ENCODE data around the gene MRPL47.

Gene MRPL47

DNA sequence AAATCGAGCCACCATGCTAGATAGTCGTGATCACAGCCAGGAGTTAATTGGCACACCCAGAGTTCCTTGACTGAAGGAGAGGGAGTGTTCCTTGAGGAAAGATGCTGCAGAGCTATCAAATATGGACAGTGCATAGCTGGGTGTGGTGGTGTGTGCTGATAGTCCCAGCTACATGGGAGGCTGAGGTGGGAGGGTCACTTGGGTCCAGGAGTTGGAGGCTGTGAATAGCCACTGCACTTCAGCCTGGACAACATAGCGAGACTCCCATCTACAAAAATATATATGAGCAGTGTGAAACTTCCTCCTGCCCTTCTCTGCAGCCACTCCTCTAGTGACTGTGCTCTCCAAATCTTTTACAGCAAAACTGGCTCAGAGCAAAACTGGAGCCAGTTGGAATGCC lies 38.4 kb upstream of the MRPL47 start:
- H3K4me3 ChIP-seq (ENCODE audit: low read length) = no peak overlapping the region
- DNase-seq (ENCODE audit: low read depth) = no peak
- TF ChIP-seq CTCF (conservative IDR thresholded peaks at IDR 0.05; ENCODE audit: low read length) = no peak

GRCh38 chr3:179640469-179640868 lies 36.0 kb upstream of the MRPL47 start:
- DNase-seq (ENCODE audit: low read depth) = no peak
- TF ChIP-seq CTCF (conservative IDR thresholded peaks at IDR 0.05; ENCODE audit: low read length) = no peak
- H3K4me3 ChIP-seq (ENCODE audit: low read length) = no peak overlapping the region

- DNase-seq (ENCODE audit: low read depth) = no peak
- TF ChIP-seq CTCF (conservative IDR thresholded peaks at IDR 0.05; ENCODE audit: low read length) = no peak
- H3K4me3 ChIP-seq (ENCODE audit: low read length) = no peak overlapping the region
These were observed 26.5 kb upstream of the MRPL47 start for GRCh38 chr3:179630753-179631451.

DNA sequence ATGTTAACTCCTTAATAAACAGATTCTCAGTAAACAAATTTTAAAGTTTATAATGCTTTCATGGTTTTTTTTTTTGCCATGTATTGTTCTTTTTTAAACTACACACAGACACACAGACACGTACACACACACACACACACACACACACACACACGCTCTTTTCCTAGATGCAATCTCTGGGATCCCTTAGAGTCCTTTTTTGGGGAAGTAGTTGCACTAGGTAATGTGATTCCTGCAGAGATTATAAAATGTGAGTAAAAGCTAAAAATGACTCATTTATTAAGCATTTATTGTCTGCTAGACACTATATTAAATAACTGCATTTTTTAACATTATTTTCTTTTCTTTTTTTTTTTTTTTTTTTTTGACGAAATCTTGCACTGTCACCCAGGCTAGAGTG lies 20.0 kb upstream of the MRPL47 start:
- DNase-seq (ENCODE audit: low read depth) = no peak
- no peak for TF ChIP-seq CTCF (conservative IDR thresholded peaks at IDR 0.05; ENCODE audit: low read length)
- no peak overlapping the region for H3K4me3 ChIP-seq (ENCODE audit: low read length)

GRCh38 chr3:179622023-179622422 lies 17.6 kb upstream of the MRPL47 start:
- DNase-seq (ENCODE audit: low read depth) = no peak
- no peak overlapping the region for H3K4me3 ChIP-seq (ENCODE audit: low read length)
- TF ChIP-seq CTCF (conservative IDR thresholded peaks at IDR 0.05; ENCODE audit: low read length) = no peak

GRCh38 chr3:179615458-179616173 lies 11.2 kb upstream of the MRPL47 start:
- TF ChIP-seq CTCF (conservative IDR thresholded peaks at IDR 0.05; ENCODE audit: low read length) = no peak
- no peak overlapping the region for H3K4me3 ChIP-seq (ENCODE audit: low read length)
- DNase-seq (ENCODE audit: low read depth) = peak; percentile 15

- peak; percentile 49 for DNase-seq (ENCODE audit: low read depth)
- no peak for TF ChIP-seq CTCF (conservative IDR thresholded peaks at IDR 0.05; ENCODE audit: low read length)
- H3K4me3 ChIP-seq (ENCODE audit: low read length) = no peak overlapping the region
These were observed 9.4 kb upstream of the MRPL47 start for GRCh38 chr3:179613807-179614206.
